Measurements from ENCODE around the gene HSPA9.

The HSPA9 gene

DNA sequence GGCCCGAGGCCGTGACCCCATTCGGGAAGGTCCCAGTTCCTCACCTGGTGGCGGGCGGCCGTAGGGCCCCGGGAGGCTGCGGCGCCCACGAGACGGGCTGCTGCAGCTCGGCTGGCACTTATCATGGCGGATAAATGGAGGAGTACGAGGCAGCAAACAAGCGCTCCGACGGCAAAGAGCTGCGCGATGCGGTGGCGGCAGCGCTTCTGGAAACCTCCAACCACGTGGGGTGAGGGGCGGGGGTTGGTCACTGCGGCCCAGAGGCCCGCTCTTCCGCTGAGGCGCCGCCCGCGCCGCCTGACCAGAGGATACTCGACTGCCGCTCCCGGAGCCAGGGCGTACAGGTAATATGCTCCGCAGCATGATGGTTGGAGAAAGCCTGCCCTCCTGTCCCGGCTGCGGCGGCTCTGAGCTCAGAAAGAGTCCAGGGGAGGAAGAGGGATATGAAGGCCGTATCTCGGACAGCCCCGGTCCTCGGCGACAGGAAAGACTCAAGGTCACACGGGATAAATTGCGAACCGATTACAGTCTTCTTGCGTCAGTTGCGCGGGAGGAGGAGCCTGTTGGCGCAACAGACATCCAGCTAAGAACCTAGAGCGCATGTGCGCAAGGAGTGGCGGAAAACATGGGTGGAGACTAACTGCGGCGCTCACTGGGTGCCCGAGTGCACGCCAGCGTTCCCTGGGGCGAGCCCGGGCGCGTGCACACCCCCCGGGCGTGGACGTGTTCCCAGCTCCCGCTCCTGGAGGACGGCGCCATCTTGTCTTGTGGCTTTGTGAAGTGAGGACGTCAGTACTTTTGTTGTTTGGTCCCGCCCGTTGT, at the start of gene HSPA9:
Gene HSPA9 (minus strand): TSS at position 208 of the 822 bp plus-strand sequence. CDS start 83 bp downstream, at position 125.
- peak; percentile 99 for DNase-seq (ENCODE audit: extremely low spot score)
- TF ChIP-seq, protein P1, sequence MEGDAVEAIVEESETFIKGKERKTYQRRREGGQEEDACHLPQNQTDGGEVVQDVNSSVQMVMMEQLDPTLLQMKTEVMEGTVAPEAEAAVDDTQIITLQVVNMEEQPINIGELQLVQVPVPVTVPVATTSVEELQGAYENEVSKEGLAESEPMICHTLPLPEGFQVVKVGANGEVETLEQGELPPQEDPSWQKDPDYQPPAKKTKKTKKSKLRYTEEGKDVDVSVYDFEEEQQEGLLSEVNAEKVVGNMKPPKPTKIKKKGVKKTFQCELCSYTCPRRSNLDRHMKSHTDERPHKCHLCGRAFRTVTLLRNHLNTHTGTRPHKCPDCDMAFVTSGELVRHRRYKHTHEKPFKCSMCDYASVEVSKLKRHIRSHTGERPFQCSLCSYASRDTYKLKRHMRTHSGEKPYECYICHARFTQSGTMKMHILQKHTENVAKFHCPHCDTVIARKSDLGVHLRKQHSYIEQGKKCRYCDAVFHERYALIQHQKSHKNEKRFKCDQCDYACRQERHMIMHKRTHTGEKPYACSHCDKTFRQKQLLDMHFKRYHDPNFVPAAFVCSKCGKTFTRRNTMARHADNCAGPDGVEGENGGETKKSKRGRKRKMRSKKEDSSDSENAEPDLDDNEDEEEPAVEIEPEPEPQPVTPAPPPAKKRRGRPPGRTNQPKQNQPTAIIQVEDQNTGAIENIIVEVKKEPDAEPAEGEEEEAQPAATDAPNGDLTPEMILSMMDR (IDR thresholded peaks at IDR 0.05; ENCODE audit: control extremely low read depth, extremely low read depth, low read depth, missing control alignments), result no peak
- CTCF ChIA-PET, result interaction anchor here (1.0 to 1.7 kb wide), 8 partner anchors 9 to 767 kb away, joined by 3 to 9 read pairs (median 3); partner anchors contain the start of gene PAIP2
- POLR2A ChIA-PET, result interaction anchor here (0.6 to 2.0 kb wide), 11 partner anchors 9 to 811 kb away, joined by 3 to 10 read pairs (median 5); partner anchors contain the start of genes EGR1, ETF1 and FAM53C

DNA sequence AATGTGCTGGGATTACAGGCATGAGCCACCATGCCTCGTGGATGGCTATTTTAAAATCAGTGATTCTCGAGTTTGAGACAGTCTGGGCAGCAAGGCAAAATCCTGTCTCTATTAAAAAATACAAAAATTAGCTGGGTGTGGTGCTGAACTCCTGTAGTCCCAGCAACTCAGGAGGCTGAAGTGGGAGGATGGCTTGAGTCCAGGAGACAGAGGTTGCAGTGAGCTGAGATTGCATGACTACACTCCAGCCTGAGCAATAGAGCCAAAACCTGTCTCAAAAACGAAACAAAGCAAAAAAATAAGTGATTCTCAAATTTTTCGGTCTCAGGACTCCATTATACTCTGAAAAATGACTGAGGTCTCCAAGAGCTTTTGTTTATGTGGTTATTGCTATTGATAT, 47.9 kb upstream of the HSPA9 start:
- CTCF ChIA-PET, result interaction anchor here (1.1 to 2.3 kb wide), 3 partner anchors 10 to 23 kb away, joined by 4 to 8 read pairs (median 6); no protein-coding TSS in a partner anchor
- TF ChIP-seq, protein P1 (IDR thresholded peaks at IDR 0.05; ENCODE audit: control extremely low read depth, extremely low read depth, low read depth, missing control alignments), result no peak
- no peak for DNase-seq (ENCODE audit: extremely low spot score)
- POLR2A ChIA-PET, result no interaction called here

DNA sequence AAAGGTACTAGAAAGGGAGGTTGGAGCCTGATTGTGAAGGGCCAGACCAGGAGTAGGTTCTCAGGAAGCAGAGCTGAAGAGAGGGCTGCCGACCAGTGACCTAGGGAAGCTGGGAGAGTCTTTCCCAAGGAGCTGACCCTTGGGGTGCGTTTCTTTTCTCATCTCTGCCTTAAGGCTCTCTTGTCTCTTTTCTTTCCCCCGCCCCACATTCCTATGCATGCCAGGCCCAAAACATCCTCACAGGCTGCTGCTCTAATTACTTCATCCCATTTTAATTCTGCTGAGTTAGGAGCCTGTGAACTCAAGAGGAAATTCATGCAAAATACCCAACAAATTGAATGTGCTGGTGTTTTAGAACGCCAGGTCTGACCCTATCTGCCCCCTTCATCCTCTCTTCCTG, 46.9 kb upstream of the HSPA9 start:
- TF ChIP-seq, protein P1 (IDR thresholded peaks at IDR 0.05; ENCODE audit: control extremely low read depth, extremely low read depth, low read depth, missing control alignments), result no peak
- no peak for DNase-seq (ENCODE audit: extremely low spot score)
- ChIA-PET POLR2A (no interaction called here), CTCF (interaction anchor here (0.7 to 2.3 kb wide), 4 partner anchors 11 to 43 kb away, joined by 3 to 8 read pairs (median 6); no protein-coding TSS in a partner anchor)

DNA sequence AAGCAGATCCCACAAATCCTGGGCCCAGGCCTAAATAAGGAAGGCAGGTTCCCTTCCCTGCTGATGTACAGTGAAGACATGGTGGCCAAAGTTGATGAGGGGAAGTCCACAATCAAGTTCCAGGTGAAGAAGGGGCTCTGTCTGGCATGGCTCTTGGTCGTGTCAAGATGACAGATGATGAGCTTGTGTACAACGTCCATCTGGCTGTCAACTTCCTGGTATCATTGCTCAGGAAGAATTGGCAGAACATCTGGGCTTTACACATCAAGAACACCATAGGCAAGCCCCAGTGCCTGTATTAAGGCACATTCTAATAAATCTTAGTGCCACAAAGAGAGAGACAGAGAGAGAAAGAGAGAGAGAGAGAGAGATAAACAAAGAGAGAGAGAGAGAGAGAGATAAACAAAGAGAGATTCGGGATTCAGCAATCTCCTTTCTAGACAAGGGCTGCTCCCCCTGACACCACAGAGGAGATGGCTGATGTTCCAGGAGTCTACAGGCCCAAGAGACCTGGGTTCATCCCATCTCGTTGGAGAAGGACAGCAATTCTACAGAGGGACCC, 45.5 kb upstream of the HSPA9 start:
- no peak for DNase-seq (ENCODE audit: extremely low spot score)
- TF ChIP-seq, protein P1 (IDR thresholded peaks at IDR 0.05; ENCODE audit: control extremely low read depth, extremely low read depth, low read depth, missing control alignments), result no peak
- ChIA-PET CTCF (interaction anchor here (1.8 kb wide), 1 partner anchor 41 kb away, joined by 5 read pairs; no protein-coding TSS in a partner anchor), POLR2A (no interaction called here)

DNA sequence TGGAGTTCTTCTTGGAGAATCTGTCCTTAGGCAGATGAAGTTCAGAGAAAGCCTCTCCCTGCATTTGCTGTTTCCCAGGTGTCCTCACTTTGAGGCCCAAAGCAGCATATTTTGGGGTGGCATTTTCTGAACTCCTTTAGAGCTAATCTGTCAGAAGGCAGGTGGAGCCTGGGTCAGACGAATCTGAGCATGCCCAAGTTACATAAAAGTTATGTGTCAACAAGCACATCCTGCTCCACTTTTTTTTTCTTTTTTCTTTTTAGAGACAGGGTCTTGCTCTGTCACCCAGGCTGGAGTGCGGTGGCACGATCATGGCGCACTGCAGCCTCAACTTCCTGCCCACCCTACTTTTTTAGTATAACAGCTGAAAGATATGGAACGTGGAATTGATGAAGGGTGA, 41.3 kb upstream of the HSPA9 start:
- POLR2A ChIA-PET, result no interaction called here
- CTCF ChIA-PET, result interaction anchor here (2.1 kb wide), 1 partner anchor 24 kb away, joined by 4 read pairs; no protein-coding TSS in a partner anchor

DNA sequence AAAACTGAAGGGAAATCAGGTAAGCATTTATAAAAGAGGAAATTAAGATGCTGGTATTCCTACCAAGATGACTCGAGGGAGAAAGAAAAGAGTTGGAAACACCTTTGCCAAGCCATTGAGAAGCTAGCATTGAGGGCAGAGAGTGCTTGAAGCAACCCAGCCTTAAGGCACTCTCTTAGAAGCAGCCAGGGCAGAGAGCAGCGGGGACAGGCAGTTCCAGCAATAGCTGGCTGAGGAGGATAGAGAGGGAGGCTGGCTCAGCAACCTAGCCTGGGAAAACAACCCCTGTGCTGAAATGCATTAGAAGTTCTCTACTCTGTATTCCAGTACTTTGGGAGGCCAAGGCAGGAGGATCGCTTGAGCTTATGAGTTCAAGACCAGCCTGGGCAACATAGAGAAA, 40.3 kb upstream of the HSPA9 start:
- ChIA-PET CTCF (interaction anchor here (1.2 to 3.2 kb wide), 10 partner anchors 9 to 36 kb away, joined by 3 to 12 read pairs (median 4); no protein-coding TSS in a partner anchor), POLR2A (no interaction called here)
- no peak for DNase-seq (ENCODE audit: extremely low spot score)
- TF ChIP-seq, protein P1 (IDR thresholded peaks at IDR 0.05; ENCODE audit: control extremely low read depth, extremely low read depth, low read depth, missing control alignments), result no peak

More for the DNA sequence above, 41.3 kb upstream of the HSPA9 start:
- TF ChIP-seq, protein P1 (IDR thresholded peaks at IDR 0.05; ENCODE audit: control extremely low read depth, extremely low read depth, low read depth, missing control alignments), result no peak
- DNase-seq (ENCODE audit: extremely low spot score), result no peak

Measured in GM10248 (cell line).